ENCODE results near the gene CPB1.

The CPB1 gene

GRCh38 chr3:148796799-148797198 is 30.8 kb upstream of the CPB1 start:
- Histone ChIP-seq H3K4me1 (ENCODE audit: control insufficient read depth, insufficient read depth, low read length) (no peaks in the 10 kb centered on the region), H3K27ac (ENCODE audit: extremely low read depth, low read depth, low read length) (no peak overlapping the region), H3K9me3 (ENCODE audit: control insufficient read depth, insufficient read depth, low read depth, low read length) (no peaks in the 10 kb centered on the region), H3K36me3 (ENCODE audit: control insufficient read depth in 2 of 2, insufficient read depth in 1 of 2, low read length in 2 of 2) (no peaks in the 10 kb centered on the region), H3K4me3 (ENCODE audit: low read depth, low read length) (no peak overlapping the region)
- no peak for TF ChIP-seq ZNF530 (tag by site-specific recombination; IDR thresholded peaks at IDR 0.05; ENCODE audit: low read depth)
- TF ChIP-seq ZNF146 (tag by site-specific recombination; IDR thresholded peaks at IDR 0.05) = no peak
- CTCF ChIA-PET = interaction anchor here (1.1 kb wide), 1 partner anchor 69 kb away, joined by 4 read pairs; no protein-coding TSS in a partner anchor
- POLR2A ChIA-PET = no interaction called here

- no peak for TF ChIP-seq ZBTB10 (tag by site-specific recombination; IDR thresholded peaks at IDR 0.05)
- no peak for TF ChIP-seq ZNF175 (tag by site-specific recombination; IDR thresholded peaks at IDR 0.05)
- no peak for TF ChIP-seq KLF7 (tag by site-specific recombination; IDR thresholded peaks at IDR 0.05; ENCODE audit: borderline replicate concordance)
- TF ChIP-seq PRDM10 (tag by site-specific recombination; IDR thresholded peaks at IDR 0.05) = no peak
- no peak for TF ChIP-seq ZBTB26 (tag by site-specific recombination; optimal IDR thresholded peaks at IDR 0.05)
- TF ChIP-seq ZNF239 (tag by site-specific recombination; IDR thresholded peaks at IDR 0.05) = no peak
- TF ChIP-seq KLF8 (tag by site-specific recombination; IDR thresholded peaks at IDR 0.05) = no peak
- TF ChIP-seq ZNF664 (tag by site-specific recombination; IDR thresholded peaks at IDR 0.05) = no peak
- no peak for TF ChIP-seq ZNF670 (tag by site-specific recombination; IDR thresholded peaks at IDR 0.05; ENCODE audit: low read depth)
- Histone ChIP-seq H3K36me3 (ENCODE audit: control insufficient read depth in 2 of 2, insufficient read depth in 1 of 2, low read length in 2 of 2) (no peaks in the 10 kb centered on the region), H3K4me1 (ENCODE audit: control insufficient read depth, insufficient read depth, low read length) (no peaks in the 10 kb centered on the region), H3K27ac (ENCODE audit: extremely low read depth, low read depth, low read length) (no peak overlapping the region), H3K9me3 (ENCODE audit: control insufficient read depth, insufficient read depth, low read depth, low read length) (no peaks in the 10 kb centered on the region), H3K4me3 (ENCODE audit: low read depth, low read length) (no peak overlapping the region)
- POLR2A ChIA-PET = no interaction called here
- CTCF ChIA-PET = interaction anchor here (1.1 kb wide), 1 partner anchor 70 kb away, joined by 4 read pairs; no protein-coding TSS in a partner anchor
Observed at GRCh38 chr3:148797795-148798194, 29.8 kb upstream of the CPB1 start.

- Histone ChIP-seq H3K27ac (ENCODE audit: extremely low read depth, low read depth, low read length) (no peak overlapping the region), H3K4me1 (ENCODE audit: control insufficient read depth, insufficient read depth, low read length) (no peaks in the 10 kb centered on the region), H3K36me3 (ENCODE audit: control insufficient read depth in 2 of 2, insufficient read depth in 1 of 2, low read length in 2 of 2) (no peaks in the 10 kb centered on the region), H3K4me3 (ENCODE audit: low read depth, low read length) (no peak overlapping the region), H3K9me3 (ENCODE audit: control insufficient read depth, insufficient read depth, low read depth, low read length) (no peaks in the 10 kb centered on the region)
- POLR2A ChIA-PET = no interaction called here
- no peak for TF ChIP-seq ZNF26 (tag by site-specific recombination; IDR thresholded peaks at IDR 0.05)
- TF ChIP-seq ZNF366 (tag by site-specific recombination; conservative IDR thresholded peaks at IDR 0.05) = no peak
- TF ChIP-seq INSM2 (tag by site-specific recombination; IDR thresholded peaks at IDR 0.05) = no peak
- TF ChIP-seq ZNF138 (tag by site-specific recombination; IDR thresholded peaks at IDR 0.05; ENCODE audit: borderline replicate concordance) = no peak
- no peak for TF ChIP-seq GFI1B (tag by site-specific recombination; IDR thresholded peaks at IDR 0.05)
- no peak for TF ChIP-seq KLF8 (tag by site-specific recombination; IDR thresholded peaks at IDR 0.05)
- TF ChIP-seq ZNF707 (tag by site-specific recombination; IDR thresholded peaks at IDR 0.05) = no peak
- TF ChIP-seq ZNF280C (tag by site-specific recombination; IDR thresholded peaks at IDR 0.05) = no peak
- CTCF ChIA-PET = no interaction called here
Observed at GRCh38 chr3:148800414-148800813, 27.2 kb upstream of the CPB1 start.
